HepG2 (cell line): ENCODE results near the gene ANAPC16. TPM values are rescaled to one million over a fixed set of nuclear protein-coding genes. Genes with fewer than 3 reads are reported as not detected.

Experiments used
- AFF4 ChIP-seq: sonication (generic); formaldehyde crosslinking; IDR thresholded peaks from 2 replicates; pipeline ENCODE4 v1.4.0; 2020; ENCODE audit warnings: missing genetic modification reagents
- FIP1L1 ChIP-seq: fragments of 200-400 bp; formaldehyde crosslinking; IDR thresholded peaks from 2 replicates; pipeline ENCODE4 v1.6.1; 2018; ENCODE audit warnings: low read depth, mild to moderate bottlenecking, low read length, moderate library complexity, borderline replicate concordance; ENCODE audit not compliant: insufficient read depth
- FOXK2 ChIP-seq: fragments of 450-650 bp; IDR thresholded peaks from 2 replicates; pipeline ENCODE4 v1.6.1; 2016
- GFI1 ChIP-seq: sonication (generic); formaldehyde crosslinking; IDR thresholded peaks from 2 replicates; pipeline ENCODE4 v1.5.0; 2020; ENCODE audit warnings: missing genetic modification reagents, mild to moderate bottlenecking, borderline replicate concordance
- MED8 ChIP-seq: sonication (generic); formaldehyde crosslinking; IDR thresholded peaks from 2 replicates; pipeline ENCODE4 v1.8.1; 2023; ENCODE audit warnings: mild to moderate bottlenecking, missing genetic modification reagents; ENCODE audit not compliant: insufficient replicate concordance
- MEIS1 ChIP-seq: sonication (generic); formaldehyde crosslinking; IDR thresholded peaks from 2 replicates; pipeline ENCODE4 v1.9.0; 2021; ENCODE audit warnings: mild to moderate bottlenecking, missing genetic modification reagents, moderate library complexity, borderline replicate concordance
- MZF1 ChIP-seq: sonication (generic); formaldehyde crosslinking; IDR thresholded peaks from 2 replicates; pipeline ENCODE4 v1.8.1; 2023; ENCODE audit warnings: mild to moderate bottlenecking, missing genetic modification reagents, borderline replicate concordance
- NFKBIZ ChIP-seq: IDR thresholded peaks from 2 replicates; pipeline ENCODE4 v1.6.1; 2018; ENCODE audit warnings: missing genetic modification reagents, missing compliant biosample characterization
- NR0B2 ChIP-seq: sonication (generic); formaldehyde crosslinking; IDR thresholded peaks from 2 replicates; pipeline ENCODE4 v1.4.0; 2020; ENCODE audit warnings: mild to moderate bottlenecking, missing genetic modification reagents
- PCBP2 ChIP-seq: fragments of 200-400 bp; formaldehyde crosslinking; optimal IDR thresholded peaks from 2 replicates; pipeline ENCODE3; 2018; ENCODE audit warnings: low read length, low read depth; ENCODE audit not compliant: poor library complexity, severe bottlenecking
- SMARCC2 ChIP-seq: fragments of 450-650 bp; IDR thresholded peaks from 2 replicates; pipeline ENCODE4 v1.6.1; 2017; ENCODE audit warnings: antibody characterized with exemption, mild to moderate bottlenecking
- YY1 ChIP-seq: IDR thresholded peaks from 2 replicates; pipeline ENCODE4 v1.6.1; 2011; ENCODE audit warnings: low read length, low read depth, moderate library complexity, mild to moderate bottlenecking; ENCODE audit not compliant: insufficient read depth, insufficient replicate concordance
- ZBTB20 ChIP-seq: sonication (generic); formaldehyde crosslinking; IDR thresholded peaks from 2 replicates; pipeline ENCODE4 v1.8.1; 2023; ENCODE audit warnings: missing genetic modification reagents, low read depth, mild to moderate bottlenecking, borderline replicate concordance
- ZNF207 ChIP-seq: fragments of 450-650 bp; IDR thresholded peaks from 2 replicates; pipeline ENCODE4 v1.6.1; 2016; ENCODE audit warnings: antibody characterized with exemption, borderline replicate concordance
- ZNF318 ChIP-seq: sonication (generic); formaldehyde crosslinking; IDR thresholded peaks from 2 replicates; pipeline ENCODE4 v1.4.0; 2020; ENCODE audit warnings: mild to moderate bottlenecking, missing genetic modification reagents
- ZNF44 ChIP-seq: sonication (generic); formaldehyde crosslinking; IDR thresholded peaks from 2 replicates; pipeline ENCODE4 v1.5.1; 2020; ENCODE audit warnings: mild to moderate bottlenecking, missing genetic modification reagents
- ZNF777 ChIP-seq: sonication (generic); formaldehyde crosslinking; IDR thresholded peaks from 2 replicates; pipeline ENCODE4 v1.4.0; 2020; ENCODE audit warnings: missing genetic modification reagents
- polyA plus RNA-seq, 8 experiments: library from polyadenylated mRNA; depleted of rRNA in 3 of 8; stranded (reverse) in 7 of 8; unstranded in 1 of 8; fragments of >200 nt; fragmentation: Illumina TruSeq in 4 of 8; extraction: Trizol in 4 of 8; gene quantifications; 2 replicates each; pipeline versions ENCODE4 v1.2.1 to v1.2.3, GENCODE V29; 2011 to 2016; ENCODE audit warnings: low read depth in 4 of 8, missing spikeins in 1 of 8, mixed read lengths in 1 of 8; ENCODE audit not compliant: insufficient read depth in 1 of 8
- total RNA-seq, 5 experiments: library from RNA; depleted of rRNA; stranded (reverse); fragments of >200 nt; fragmentation: Illumina TruSeq; extraction: Trizol; gene quantifications; 2 replicates each; pipeline ENCODE4 v1.2.3, GENCODE V29; 2016; ENCODE audit warnings: low read depth in 1 of 5

ANAPC16 gene
- total and polyA plus RNA-seq, 2 of the 13 experiments (the other 11 are each of a cell fraction or from before 2014, with no cell fraction given): 74.8 to 89.4 TPM

GRCh38 chr10:72274730-72275350, 59.0 kb downstream of the ANAPC16 start (continued):
- TF ChIP-seq ZNF318 (CRISPR knock-in tag) (no peak), NR0B2 (0 out of 2 replicates have a peak, but pooled peaks have one; percentile 21), NFKBIZ (CRISPR knock-in tag) (no peak), ZNF44 (CRISPR knock-in tag) (0 out of 2 replicates have a peak, but pooled peaks have one; percentile 27), ZNF777 (0 out of 2 replicates have a peak, but pooled peaks have one; percentile 5), GFI1 (no peak), FIP1L1 (no peak), FOXK2 (no peak), ZNF207 (no peak), MED8 (CRISPR knock-in tag) (peak; percentile 39), SMARCC2 (no peak), YY1 (peak; percentile 34), MEIS1 (CRISPR knock-in tag) (no peak), ZBTB20 (no peak), AFF4 (CRISPR knock-in tag) (no peak; the same call in 1 of the 2 replicates), PCBP2 (no peak), MZF1 (CRISPR knock-in tag) (0 out of 2 replicates have a peak, but pooled peaks have one; percentile 47)
